Mammary epithelial cell (primary cell): ENCODE measurements around the gene PIEZO2.

Source experiments
- EZH2 ChIP-seq: IDR thresholded peaks from 2 replicates; pipeline ENCODE4 v1.6.1; 2012; ENCODE audit warnings: low read length, inconsistent platforms, borderline replicate concordance
- TF ChIP-seq, protein P1 (sequence below), 2 donors: IDR thresholded peaks in 1 of 2; conservative IDR thresholded peaks in 1 of 2; 2 replicates each; pipeline ENCODE4 v1.5.1; 2011 to 2012; ENCODE audit warnings: inconsistent platforms in 2 of 2, low read length in 2 of 2, mild to moderate bottlenecking in 2 of 2, control low read depth in 1 of 2, low read depth in 1 of 2; ENCODE audit not compliant: insufficient read depth in 1 of 2; ENCODE audit errors: extremely low read depth in 1 of 2

DNA sequence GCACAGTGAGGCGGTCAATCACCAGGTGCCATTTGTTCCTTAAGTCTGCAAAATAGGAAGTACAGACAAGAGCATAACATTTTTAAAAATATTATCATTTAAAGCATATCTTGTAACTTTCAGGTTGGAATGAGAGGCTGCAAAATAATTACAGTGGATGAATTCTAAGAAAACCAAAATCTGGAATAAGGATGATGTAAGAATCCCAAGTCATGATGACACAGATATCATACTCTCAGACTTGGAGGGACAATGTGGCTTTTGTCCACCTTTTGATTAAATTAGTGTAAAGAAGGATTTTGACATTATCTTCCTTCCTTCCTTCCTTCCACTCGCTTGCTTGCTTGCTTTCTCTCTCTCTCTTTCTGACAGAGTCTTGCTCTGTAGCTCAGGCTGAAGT lies 379.1 kb downstream of the PIEZO2 start:
- TF ChIP-seq, protein P1, sequence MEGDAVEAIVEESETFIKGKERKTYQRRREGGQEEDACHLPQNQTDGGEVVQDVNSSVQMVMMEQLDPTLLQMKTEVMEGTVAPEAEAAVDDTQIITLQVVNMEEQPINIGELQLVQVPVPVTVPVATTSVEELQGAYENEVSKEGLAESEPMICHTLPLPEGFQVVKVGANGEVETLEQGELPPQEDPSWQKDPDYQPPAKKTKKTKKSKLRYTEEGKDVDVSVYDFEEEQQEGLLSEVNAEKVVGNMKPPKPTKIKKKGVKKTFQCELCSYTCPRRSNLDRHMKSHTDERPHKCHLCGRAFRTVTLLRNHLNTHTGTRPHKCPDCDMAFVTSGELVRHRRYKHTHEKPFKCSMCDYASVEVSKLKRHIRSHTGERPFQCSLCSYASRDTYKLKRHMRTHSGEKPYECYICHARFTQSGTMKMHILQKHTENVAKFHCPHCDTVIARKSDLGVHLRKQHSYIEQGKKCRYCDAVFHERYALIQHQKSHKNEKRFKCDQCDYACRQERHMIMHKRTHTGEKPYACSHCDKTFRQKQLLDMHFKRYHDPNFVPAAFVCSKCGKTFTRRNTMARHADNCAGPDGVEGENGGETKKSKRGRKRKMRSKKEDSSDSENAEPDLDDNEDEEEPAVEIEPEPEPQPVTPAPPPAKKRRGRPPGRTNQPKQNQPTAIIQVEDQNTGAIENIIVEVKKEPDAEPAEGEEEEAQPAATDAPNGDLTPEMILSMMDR (conservative IDR thresholded peaks at IDR 0.05 in 1 of 2, IDR thresholded peaks at IDR 0.05 in 1 of 2; ENCODE audit: extremely low read depth in 1 of 2, insufficient read depth in 1 of 2, low read depth in 1 of 2, low read length in 2 of 2) = no peak
- TF ChIP-seq EZH2 = no peak
